Uterus (tissue), 2 donors: Measurements from ENCODE around the gene FBLN2.

Source experiments
- CTCF ChIP-seq, 4 experiments: fragments of 200-600 bp in 2 of 4; fragments of 450-650 bp in 2 of 4; sonication (generic) in 2 of 4; IDR thresholded peaks; one replicate each; pipeline ENCODE4 v1.5.1; 2016 to 2019; ENCODE audit warnings: antibody characterized with exemption in 4 of 4, mild to moderate bottlenecking in 2 of 4, moderate library complexity in 1 of 4
- POLR2A ChIP-seq, 2 donors: fragments of 450-650 bp; IDR thresholded peaks; one replicate each; pipeline ENCODE4 v1.6.1; 2016; ENCODE audit warnings: antibody characterized with exemption in 2 of 2, mild to moderate bottlenecking in 1 of 2, moderate library complexity in 1 of 2

- TF ChIP-seq POLR2A (IDR thresholded peaks at IDR 0.05) (no peak), CTCF (IDR thresholded peaks at IDR 0.05) (no peak)
Observed at GRCh38 chr3:13597661-13598060, 48.7 kb downstream of the FBLN2 start.
